Parietal lobe (tissue), 2 donors: Measurements from ENCODE around the gene SERINC4. TPM values are rescaled to one million over a fixed set of nuclear protein-coding genes. Genes with fewer than 3 reads are reported as not detected.

ENCODE experiments used
- small RNA-seq: library from RNA; depleted of rRNA; stranded (forward); fragments of <200 nt; gene quantifications from one replicate; pipeline ENCODE3, GENCODE V24; 2014; ENCODE audit warnings: low replicate concordance
- total RNA-seq: library from RNA; depleted of rRNA; stranded (reverse); fragments of >200 nt; gene quantifications from one replicate; pipeline ENCODE4 v1.2.3, GENCODE V29; 2014

The SERINC4 gene
- not detected for total RNA-seq

GRCh38 chr15:43799945-43800285 is at the start of gene SERINC4:
TSS of gene SERINC4 (minus strand) at chr15:43800220. CDS start at chr15:43799986, 234 bp downstream.

GRCh38 chr15:43826508-43827341 is 26.7 kb upstream of the SERINC4 start, which contains the start of gene WDR76:
TSS of gene WDR76 (plus strand) at chr15:43827002. CDS start at chr15:43827033, 31 bp downstream.

GRCh38 chr15:43824302-43825246 is 24.6 kb upstream of the SERINC4 start, which contains the start of gene MFAP1:
TSS of gene MFAP1 (minus strand) at chr15:43824690. CDS start at chr15:43824569, 121 bp downstream.

DNA sequence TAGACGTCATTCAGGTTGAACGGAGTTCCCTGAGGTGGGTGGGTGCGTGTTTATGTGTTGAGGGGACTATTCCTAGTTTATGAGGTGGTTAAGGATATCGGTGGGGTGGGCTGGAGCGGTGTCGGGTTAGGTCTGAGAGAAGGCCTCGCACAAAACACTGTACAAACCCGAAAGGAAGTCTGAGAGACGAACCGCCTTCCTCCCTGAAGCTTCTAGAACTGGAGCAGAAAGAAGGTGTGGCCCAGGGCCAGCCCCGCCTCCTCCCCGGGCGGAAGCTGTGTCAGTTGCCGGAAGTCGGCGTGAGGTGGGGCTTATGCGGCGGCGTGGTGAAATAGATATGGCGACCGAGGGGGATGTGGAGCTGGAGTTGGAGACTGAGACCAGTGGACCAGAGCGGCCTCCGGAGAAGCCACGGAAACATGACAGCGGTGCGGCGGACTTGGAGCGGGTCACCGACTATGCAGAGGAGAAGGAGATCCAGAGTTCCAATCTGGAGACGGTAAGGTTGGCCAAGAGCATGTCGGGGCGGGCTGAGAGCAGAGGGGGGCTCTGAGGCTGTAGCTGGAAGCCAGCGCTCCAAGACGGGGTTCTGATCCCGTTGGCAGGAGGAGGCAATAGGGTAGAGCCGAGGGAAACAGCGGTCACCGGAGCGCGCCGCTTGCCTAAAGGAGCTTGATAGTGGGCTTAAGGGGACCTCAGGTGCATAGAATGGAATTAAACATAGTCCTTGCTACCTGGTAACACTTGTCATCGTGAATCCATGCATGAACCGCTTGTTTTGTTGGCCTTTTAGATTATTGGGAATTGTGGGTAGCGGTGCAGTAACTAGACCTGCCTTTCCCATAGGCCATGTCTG is 494 bp upstream of the SERINC4 start, which contains the start of gene HYPK:
Gene HYPK (plus strand): TSS at position 314 of the 856 bp plus-strand sequence. CDS start 24 bp downstream, at position 338.

DNA sequence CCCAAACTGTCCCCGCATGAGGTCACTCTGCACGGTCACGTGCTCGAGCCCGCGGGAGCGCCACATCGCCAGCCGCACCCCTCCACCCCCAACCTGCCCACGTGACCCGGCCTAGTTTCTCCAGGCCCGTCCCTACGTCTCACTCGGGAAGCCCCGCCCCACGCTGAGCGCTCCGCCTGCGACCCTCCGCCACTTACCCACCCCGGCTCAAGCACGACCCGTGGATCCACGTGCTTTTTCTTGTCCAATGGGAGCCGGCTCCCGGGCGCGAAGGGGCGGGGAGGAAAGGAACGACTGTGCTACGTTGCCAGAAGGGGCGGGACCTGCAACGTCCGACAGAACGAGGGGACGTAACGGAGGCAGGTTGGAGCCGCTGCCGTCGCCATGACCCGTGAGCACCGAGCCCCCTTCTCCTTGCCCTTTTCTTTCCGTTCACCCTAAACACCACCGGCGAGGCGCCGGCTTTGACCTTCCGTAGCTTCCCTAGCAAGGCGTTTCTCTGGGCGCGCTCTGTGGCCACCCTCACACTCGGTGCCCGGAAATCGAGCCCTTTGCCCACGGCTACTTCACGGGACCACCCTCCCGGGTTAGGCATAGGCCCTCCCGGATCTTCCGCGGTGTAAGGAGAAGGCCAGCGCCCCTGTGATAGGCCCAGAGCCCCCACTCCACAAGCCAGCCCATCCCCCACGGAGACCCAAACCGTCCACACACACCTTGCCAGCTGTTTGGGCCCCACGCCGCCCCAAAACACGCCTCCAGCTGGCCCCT is 7.8 kb downstream of the SERINC4 start, which contains the start of gene SERF2:
Gene SERF2 (plus strand): TSS at position 328 of the 768 bp plus-strand sequence. CDS start 57 bp downstream, at position 385.

GRCh38 chr15:43776718-43777266 is 23.2 kb downstream of the SERINC4 start, which contains the start of gene ELL3:
TSS of gene ELL3 (minus strand) at chr15:43776966. CDS start at chr15:43776901, 65 bp downstream.

DNA sequence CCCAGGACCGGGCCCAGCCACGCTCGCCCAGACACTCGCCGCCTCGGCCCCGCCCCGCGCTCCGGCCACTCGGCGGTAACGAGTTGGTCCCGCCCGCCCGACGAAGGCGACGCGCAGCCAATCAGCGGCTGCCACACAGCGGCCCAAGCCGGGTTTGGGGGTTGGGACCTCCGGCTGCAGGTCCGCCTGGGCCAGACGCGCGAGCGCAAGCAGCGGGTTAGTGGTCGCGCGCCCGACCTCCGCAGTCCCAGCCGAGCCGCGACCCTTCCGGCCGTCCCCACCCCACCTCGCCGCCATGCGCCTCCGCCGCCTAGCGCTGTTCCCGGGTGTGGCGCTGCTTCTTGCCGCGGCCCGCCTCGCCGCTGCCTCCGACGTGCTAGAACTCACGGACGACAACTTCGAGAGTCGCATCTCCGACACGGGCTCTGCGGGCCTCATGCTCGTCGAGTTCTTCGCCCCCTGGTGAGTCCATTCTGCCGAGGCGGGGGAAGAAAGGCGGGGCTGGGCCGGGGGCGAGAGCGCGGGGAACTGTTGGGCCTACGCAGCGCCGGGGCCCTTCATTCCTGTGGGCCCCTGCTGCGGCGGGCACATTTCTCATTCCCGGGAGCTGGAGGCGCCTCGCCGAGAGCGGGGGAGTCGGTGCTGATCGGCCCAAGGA is 53.6 kb downstream of the SERINC4 start, which contains the start of gene PDIA3:
Gene PDIA3 (plus strand): TSS at position 194 of the 658 bp plus-strand sequence. CDS start 102 bp downstream, at position 296.

Small RNA genes lying within 50 kb of the gene (small RNA-seq; reads per million reads assigned to genes)
- gene MIR1282: not detected

Other genes starting within 250 kb of the SERINC4 start
- gene PPIP5K1, start 210.0 kb downstream of the SERINC4 start, total RNA-seq: 99.2 TPM
- gene CKMT1B, start 206.2 kb downstream of the SERINC4 start, total RNA-seq: 11.9 TPM
- gene STRC, start 181.4 kb downstream of the SERINC4 start, total RNA-seq: 1.6 TPM
- 18.2 TPM for gene CATSPER2, start 151.4 kb downstream of the SERINC4 start, total RNA-seq
- 12.2 TPM for gene CKMT1A, start 106.4 kb downstream of the SERINC4 start, total RNA-seq
- gene PDIA3, start 53.8 kb downstream of the SERINC4 start, total RNA-seq: 34.1 TPM
- 5.0 TPM for gene ELL3, start 23.3 kb downstream of the SERINC4 start, total RNA-seq
- 62.3 TPM for gene SERF2, start 7.9 kb downstream of the SERINC4 start, total RNA-seq
- gene HYPK, start 379 bp upstream of the SERINC4 start, total RNA-seq: 11.0 TPM
- gene MFAP1, start 24.5 kb upstream of the SERINC4 start, total RNA-seq: 21.0 TPM
- gene WDR76, start 26.8 kb upstream of the SERINC4 start, total RNA-seq: 17.2 TPM